GM12892 (cell line): ENCODE results near the gene GPR15.

Source experiments
- POLR2A ChIP-seq: IDR thresholded peaks from 2 replicates; pipeline ENCODE4 v1.6.1; 2011; ENCODE audit warnings: low read depth, low read length, control low read depth
- POLR2AphosphoS5 ChIP-seq: IDR thresholded peaks from 2 replicates; pipeline ENCODE4 v1.6.1; 2011; ENCODE audit warnings: low read depth, low read length, control low read depth

GRCh38 chr3:98482717-98483482 is 48.9 kb upstream of the GPR15 start:
- TF ChIP-seq POLR2AphosphoS5 (no peak), POLR2A (no peak)
